CD4-positive, alpha-beta T cell (primary cell): ENCODE results near the gene ZDHHC1. TPM values are rescaled to one million over a fixed set of nuclear protein-coding genes. Genes with fewer than 3 reads are reported as not detected.

Experiments used
- ATAC-seq: fragments of 200-7000 bp; cut with Tn5 transposase; one replicate; pipeline ENCODE4 v1.10.0; 2022; ENCODE audit warnings: mild to moderate bottlenecking; ENCODE audit not compliant: poor library complexity
- CTCF ChIA-PET: fragments of 350-600 bp; sonication (Branson Sonifier 250); formaldehyde crosslinking; loops from one replicate; lab custom pipeline; 2021; ENCODE audit warnings: antibody characterized with exemption, inconsistent platforms; lab: Charles Lee
- POLR2A ChIA-PET: fragments of 350-600 bp; sonication (Branson Sonifier 250); formaldehyde crosslinking; loops from one replicate; lab custom pipeline; 2021; ENCODE audit warnings: antibody characterized with exemption, inconsistent platforms; lab: Charles Lee
- DNase-seq, 14 experiments: peaks; one replicate each; pipeline ENCODE4 v3.0.0-alpha.2; 2013 to 2020; ENCODE audit warnings: mixed read lengths in 2 of 14
- H3K27ac ChIP-seq, 2 donors: one replicate each; pipeline versions ENCODE4 v1.5.1 to v1.7.0; 2013; ENCODE audit warnings: low read length in 2 of 2, low read depth in 1 of 2, mild to moderate bottlenecking in 1 of 2
- H3K27me3 ChIP-seq, 2 experiments: 1 replicate in 1 of 2; 2 replicates in 1 of 2; pipeline versions ENCODE4 v1.6.1 to v1.7.0; 2013; ENCODE audit warnings: low read length in 2 of 2, control low read depth in 1 of 2, mild to moderate bottlenecking in 1 of 2, moderate library complexity in 1 of 2; ENCODE audit not compliant: insufficient read depth in 2 of 2, control insufficient read depth in 1 of 2
- H3K36me3 ChIP-seq: one replicate; pipeline ENCODE4 v1.6.1; 2013; ENCODE audit warnings: low read length, control low read depth; ENCODE audit not compliant: insufficient read depth
- H3K4me1 ChIP-seq: one replicate; pipeline ENCODE4 v1.6.1; 2013; ENCODE audit warnings: low read length, control low read depth; ENCODE audit not compliant: insufficient read depth
- H3K4me3 ChIP-seq: one replicate; pipeline ENCODE4 v1.5.1; 2013; ENCODE audit warnings: mild to moderate bottlenecking, low read length, moderate library complexity
- H3K9me3 ChIP-seq, 2 experiments: 1 replicate in 1 of 2; 2 replicates in 1 of 2; pipeline versions ENCODE4 v1.6.1 to v1.7.0; 2013; ENCODE audit warnings: low read length in 2 of 2, mild to moderate bottlenecking in 2 of 2, control low read depth in 1 of 2, moderate library complexity in 1 of 2; ENCODE audit not compliant: control insufficient read depth in 1 of 2, insufficient read depth in 1 of 2
- H3K27ac Mint-ChIP-seq: one replicate; pipeline ENCODE4 v1.8.0; 2020; ENCODE audit warnings: mixed read lengths
- H3K27me3 Mint-ChIP-seq: one replicate; pipeline ENCODE4 v1.8.0; 2021; ENCODE audit warnings: mixed read lengths
- H3K36me3 Mint-ChIP-seq: one replicate; pipeline ENCODE4 v1.8.0; 2021; ENCODE audit warnings: low read depth, mixed read lengths
- H3K4me1 Mint-ChIP-seq: one replicate; pipeline ENCODE4 v1.8.0; 2021; ENCODE audit warnings: low read depth, mixed read lengths
- H3K4me3 Mint-ChIP-seq: one replicate; pipeline ENCODE4 v1.8.0; 2020; ENCODE audit warnings: mild to moderate bottlenecking, mixed read lengths
- H3K9me3 Mint-ChIP-seq: one replicate; pipeline ENCODE4 v1.8.0; 2020; ENCODE audit warnings: mixed read lengths
- intact Hi-C, 2 experiments: fragments of 100-400 bp; cut with DNase I in 1 of 2; cut with micrococcal nuclease in 1 of 2; formaldehyde crosslinking; loops; one replicate each; pipeline versions ENCODE4 v1.15.1 to v1.9.0; 2023 to 2025; cut with DNase I, micrococcal nuclease
- total RNA-seq, 174 experiments: library from RNA in 2 of 174; stranded (reverse) in 2 of 174; gene quantifications; one replicate each; pipeline ENCODE4 v1.2.3 and lab custom pipeline; 2021 to 2026
- TF ChIP-seq, protein P1 (sequence below): fragments of 200-600 bp; IDR thresholded peaks from one replicate; pipeline ENCODE4 v1.8.0; 2022; ENCODE audit warnings: antibody characterized with exemption, mild to moderate bottlenecking

The ZDHHC1 gene
- total RNA-seq, 2 experiments from 2014 or later: 0.22 TPM; not detected in 1

DNA sequence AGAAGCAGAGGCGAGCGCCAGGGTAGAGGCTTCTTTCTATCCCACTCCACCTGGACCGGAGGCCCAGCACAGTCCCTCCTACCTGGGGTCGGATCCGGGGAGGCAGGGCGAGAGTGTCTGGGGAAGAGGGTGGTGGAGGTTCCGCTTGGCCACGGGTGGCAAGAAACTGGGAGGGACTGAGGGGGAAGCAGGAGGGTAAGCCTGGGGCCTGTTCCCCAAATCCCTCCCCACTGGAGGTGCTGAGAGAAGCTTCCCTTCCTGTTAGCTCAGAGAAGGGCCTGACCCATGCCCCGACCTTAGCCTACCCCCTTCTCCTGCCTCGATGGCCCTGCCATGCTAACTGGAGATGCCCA, 21.2 kb downstream of the ZDHHC1 start:
- no peak overlapping the region for H3K27ac ChIP-seq
- POLR2A ChIA-PET: no interaction called here
- H3K4me3 Mint-ChIP-seq: no peak overlapping the region
- peaks cover 0 to 15% of the 10 kb centered on the region in 2 experiments for H3K9me3 ChIP-seq
- H3K4me3 ChIP-seq: peak overlapping the region; percentile 3
- H3K36me3 ChIP-seq: no peaks in the 10 kb centered on the region
- H3K4me1 Mint-ChIP-seq: peaks cover 8% of the 10 kb centered on the region
- CTCF ChIA-PET: no interaction called here
- H3K9me3 Mint-ChIP-seq: no peaks in the 10 kb centered on the region
- TF ChIP-seq, protein P1, sequence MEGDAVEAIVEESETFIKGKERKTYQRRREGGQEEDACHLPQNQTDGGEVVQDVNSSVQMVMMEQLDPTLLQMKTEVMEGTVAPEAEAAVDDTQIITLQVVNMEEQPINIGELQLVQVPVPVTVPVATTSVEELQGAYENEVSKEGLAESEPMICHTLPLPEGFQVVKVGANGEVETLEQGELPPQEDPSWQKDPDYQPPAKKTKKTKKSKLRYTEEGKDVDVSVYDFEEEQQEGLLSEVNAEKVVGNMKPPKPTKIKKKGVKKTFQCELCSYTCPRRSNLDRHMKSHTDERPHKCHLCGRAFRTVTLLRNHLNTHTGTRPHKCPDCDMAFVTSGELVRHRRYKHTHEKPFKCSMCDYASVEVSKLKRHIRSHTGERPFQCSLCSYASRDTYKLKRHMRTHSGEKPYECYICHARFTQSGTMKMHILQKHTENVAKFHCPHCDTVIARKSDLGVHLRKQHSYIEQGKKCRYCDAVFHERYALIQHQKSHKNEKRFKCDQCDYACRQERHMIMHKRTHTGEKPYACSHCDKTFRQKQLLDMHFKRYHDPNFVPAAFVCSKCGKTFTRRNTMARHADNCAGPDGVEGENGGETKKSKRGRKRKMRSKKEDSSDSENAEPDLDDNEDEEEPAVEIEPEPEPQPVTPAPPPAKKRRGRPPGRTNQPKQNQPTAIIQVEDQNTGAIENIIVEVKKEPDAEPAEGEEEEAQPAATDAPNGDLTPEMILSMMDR: no peak
- H3K27ac Mint-ChIP-seq: no peak overlapping the region
- ATAC-seq (no peak), DNase-seq (no peak)
- peaks cover 34% of the 10 kb centered on the region for H3K4me1 ChIP-seq
- peaks cover 37 to 44% of the 10 kb centered on the region in 2 experiments for H3K27me3 ChIP-seq
- no peaks in the 10 kb centered on the region for H3K36me3 Mint-ChIP-seq
- intact Hi-C loops: loop anchor here (5.0 to 10.0 kb wide), 3 partner anchors 118 to 418 kb away; partner anchors contain the start of gene PLEKHG4 (in 1 of the 2)
- peaks cover 41% of the 10 kb centered on the region for H3K27me3 Mint-ChIP-seq

DNA sequence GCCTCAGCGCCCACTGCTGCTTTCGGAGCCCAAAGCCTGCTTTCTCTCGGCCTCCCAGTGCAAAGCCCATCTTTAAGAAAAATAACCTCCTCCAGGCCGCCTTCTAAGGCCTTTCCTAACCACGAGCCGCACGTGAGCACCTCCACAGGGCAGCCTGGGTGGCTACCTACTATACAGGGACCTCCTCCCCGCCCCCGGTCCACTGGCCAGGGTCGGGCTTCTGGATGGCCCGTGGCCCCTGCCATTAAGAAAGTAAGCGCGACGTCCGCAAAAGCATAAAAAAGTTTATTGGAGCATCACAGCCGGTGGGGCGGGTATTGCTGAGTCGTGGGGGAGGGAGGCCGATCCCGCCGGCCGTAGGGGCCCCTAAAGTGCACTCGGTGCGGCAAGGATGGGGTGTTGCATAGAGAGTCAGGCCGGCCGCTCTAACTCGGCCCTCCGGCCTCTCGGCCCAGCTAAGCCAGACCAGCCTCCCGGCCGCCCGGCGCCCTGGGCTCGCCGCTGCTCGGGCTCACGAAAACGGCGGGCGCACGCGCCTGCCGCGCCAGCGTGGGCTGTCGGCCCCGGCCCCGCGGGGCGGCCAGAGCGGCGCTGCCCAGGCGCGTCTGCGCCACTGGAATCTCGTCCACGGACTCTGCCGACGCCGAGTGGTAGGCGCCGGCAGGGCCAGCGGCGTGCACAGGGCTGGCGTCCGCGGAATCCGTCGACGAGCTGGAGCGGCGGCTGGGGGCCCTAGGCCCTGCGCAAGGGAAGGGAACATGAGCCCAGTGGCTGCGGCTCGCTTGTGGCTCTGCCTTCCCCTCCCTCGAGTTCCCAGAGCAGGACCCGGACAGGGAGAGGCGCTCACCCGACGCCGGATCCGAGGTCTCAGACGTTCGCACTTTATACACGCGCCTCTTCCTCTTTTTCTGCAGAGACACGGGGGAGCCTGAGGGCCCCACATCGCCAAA, 21.8 kb downstream of the ZDHHC1 start:
- intact Hi-C loops: loop anchor here (5.0 to 10.0 kb wide), 3 partner anchors 117 to 417 kb away; partner anchors contain the start of gene PLEKHG4 (in 1 of the 2)
- Histone ChIP-seq H3K9me3 (peaks cover 0 to 15% of the 10 kb centered on the region in 2 experiments), H3K36me3 (no peaks in the 10 kb centered on the region), H3K4me1 (peaks cover 32% of the 10 kb centered on the region), H3K27me3 (peaks cover 37 to 44% of the 10 kb centered on the region in 2 experiments), H3K4me3 (peak overlapping the region; percentile 28), H3K27ac (no peak overlapping the region)
- peak in 2 of 14 experiments; percentile 43 to 47 for DNase-seq
- no peaks in the 10 kb centered on the region for H3K36me3 Mint-ChIP-seq
- H3K27ac Mint-ChIP-seq: no peak overlapping the region
- no peaks in the 10 kb centered on the region for H3K9me3 Mint-ChIP-seq
- TF ChIP-seq, protein P1: no peak
- peaks cover 41% of the 10 kb centered on the region for H3K27me3 Mint-ChIP-seq
- ChIA-PET CTCF (no interaction called here), POLR2A (no interaction called here)
- H3K4me1 Mint-ChIP-seq: peaks cover 8% of the 10 kb centered on the region
- no peak for ATAC-seq
- H3K4me3 Mint-ChIP-seq: peak overlapping the region; percentile 68

GRCh38 chr16:67393788-67394154, 22.5 kb downstream of the ZDHHC1 start:
- TF ChIP-seq, protein P1: no peak
- Mint-ChIP-seq H3K27ac (no peak overlapping the region), H3K27me3 (peaks cover 41% of the 10 kb centered on the region), H3K9me3 (no peaks in the 10 kb centered on the region), H3K4me1 (peaks cover 8% of the 10 kb centered on the region), H3K36me3 (no peaks in the 10 kb centered on the region), H3K4me3 (peak overlapping the region; percentile 68)
- ATAC-seq (no peak), DNase-seq (peak in 1 of 14 experiments; percentile 21)
- POLR2A ChIA-PET: no interaction called here
- Histone ChIP-seq H3K9me3 (peaks cover 0 to 15% of the 10 kb centered on the region in 2 experiments), H3K36me3 (no peaks in the 10 kb centered on the region), H3K27me3 (peaks cover 37 to 44% of the 10 kb centered on the region in 2 experiments), H3K4me1 (peaks cover 28% of the 10 kb centered on the region), H3K27ac (no peak overlapping the region), H3K4me3 (peak overlapping the region; percentile 28)
- CTCF ChIA-PET: no interaction called here
- intact Hi-C loops: loop anchor here in 1 of 2 experiments (10.0 kb wide), 1 partner anchor 129 kb away; no protein-coding TSS in a partner anchor
